Activated CD4-positive, alpha-beta T cell treated with anti-CD3 and anti-CD28 coated beads for 4 hours (primary cell): ENCODE results near the gene MPPED1.

Experiments
- DNase-seq, 2 donors: peaks; one replicate each; pipeline ENCODE4 v3.0.0-alpha.2; 2020

MPPED1 gene

GRCh38 chr22:43504068-43504467, 92.3 kb downstream of the MPPED1 start:
- DNase-seq, result no peak

- DNase-seq, result no peak
Observed at GRCh38 chr22:43504666-43505261, 93.0 kb downstream of the MPPED1 start.

GRCh38 chr22:43505423-43505822, 93.6 kb downstream of the MPPED1 start:
- no peak for DNase-seq

- DNase-seq, result no peak
Observed at GRCh38 chr22:43505896-43506295, 94.1 kb downstream of the MPPED1 start.

GRCh38 chr22:43506487-43506886, 94.7 kb downstream of the MPPED1 start:
- no peak for DNase-seq

- no peak for DNase-seq
Observed at GRCh38 chr22:43507235-43507634, 95.4 kb downstream of the MPPED1 start.

- no peak for DNase-seq
Observed at GRCh38 chr22:43508489-43508888, 96.7 kb downstream of the MPPED1 start.

GRCh38 chr22:43509337-43509736, 97.5 kb downstream of the MPPED1 start:
- DNase-seq, result no peak

- DNase-seq, result no peak
Observed at GRCh38 chr22:43510281-43511070, 98.7 kb downstream of the MPPED1 start.

- DNase-seq, result no peak
Observed at GRCh38 chr22:43511276-43511910, 99.6 kb downstream of the MPPED1 start.

GRCh38 chr22:43512279-43512678, 100.5 kb downstream of the MPPED1 start:
- DNase-seq, result no peak

GRCh38 chr22:43514476-43515157, 102.8 kb downstream of the MPPED1 start:
- DNase-seq, result no peak

GRCh38 chr22:43515411-43515810, 103.6 kb downstream of the MPPED1 start:
- DNase-seq, result no peak

GRCh38 chr22:43515902-43516301, 104.1 kb downstream of the MPPED1 start:
- no peak for DNase-seq

- DNase-seq, result no peak
Observed at GRCh38 chr22:43516386-43516785, 104.6 kb downstream of the MPPED1 start.

GRCh38 chr22:43516996-43517635, 105.3 kb downstream of the MPPED1 start:
- DNase-seq, result no peak

GRCh38 chr22:43520632-43521039, 108.8 kb downstream of the MPPED1 start:
- no peak for DNase-seq

GRCh38 chr22:43521716-43522115, 109.9 kb downstream of the MPPED1 start:
- no peak for DNase-seq

GRCh38 chr22:43526117-43526655, 114.4 kb downstream of the MPPED1 start:
- DNase-seq, result no peak

GRCh38 chr22:43526946-43527345, 115.1 kb downstream of the MPPED1 start:
- DNase-seq, result no peak

- no peak for DNase-seq
Observed at GRCh38 chr22:43528601-43529360, 117.0 kb downstream of the MPPED1 start.

- no peak for DNase-seq
Observed at GRCh38 chr22:43529461-43529860, 117.6 kb downstream of the MPPED1 start.
